Fibroblast of upper back skin (primary cell): ENCODE data around the gene TLL2.

ENCODE experiments used
- DNase-seq: peaks from one replicate; pipeline ENCODE4 v3.0.0-alpha.2; 2013

TLL2 gene

DNA sequence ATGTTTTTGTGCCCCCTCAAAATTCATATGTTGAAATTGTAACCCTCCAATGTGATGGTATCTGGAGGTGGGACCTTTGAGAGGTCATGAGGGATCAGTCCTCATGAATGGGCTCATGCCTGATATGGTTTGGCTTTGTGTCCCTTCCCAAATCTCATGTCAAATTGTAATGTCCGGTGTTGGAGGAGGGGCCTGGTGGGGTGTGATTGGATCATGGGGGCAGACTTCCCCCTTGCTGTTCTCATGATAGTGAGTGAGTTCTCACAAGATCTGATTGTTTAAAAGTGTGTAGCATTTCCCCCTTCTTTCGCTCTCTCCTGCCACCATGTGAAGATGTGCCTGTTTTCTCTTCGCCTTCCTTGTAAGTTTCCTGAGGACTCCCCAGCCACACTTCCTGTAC, 53.4 kb downstream of the TLL2 start:
- no peak for DNase-seq

DNA sequence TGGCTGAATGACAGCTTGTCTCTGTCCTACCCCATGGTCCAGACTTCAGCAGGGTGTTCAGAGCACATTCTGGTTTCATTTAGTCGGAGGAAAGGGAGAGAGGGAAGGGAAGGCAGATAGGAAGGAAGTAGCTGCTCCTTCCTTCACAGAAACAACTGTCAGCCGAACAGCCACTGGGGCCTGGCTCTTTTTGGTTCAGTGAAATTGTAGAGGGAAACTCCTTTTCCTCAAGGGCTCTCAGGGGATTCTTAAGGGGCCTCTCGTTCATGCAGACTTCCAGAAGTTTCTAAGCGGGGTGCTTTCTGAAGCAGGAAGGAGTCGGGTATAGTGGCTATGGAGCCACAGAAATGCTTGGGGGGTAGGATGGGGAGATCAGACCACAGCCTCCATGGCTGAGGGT, 56.4 kb downstream of the TLL2 start:
- no peak for DNase-seq

DNA sequence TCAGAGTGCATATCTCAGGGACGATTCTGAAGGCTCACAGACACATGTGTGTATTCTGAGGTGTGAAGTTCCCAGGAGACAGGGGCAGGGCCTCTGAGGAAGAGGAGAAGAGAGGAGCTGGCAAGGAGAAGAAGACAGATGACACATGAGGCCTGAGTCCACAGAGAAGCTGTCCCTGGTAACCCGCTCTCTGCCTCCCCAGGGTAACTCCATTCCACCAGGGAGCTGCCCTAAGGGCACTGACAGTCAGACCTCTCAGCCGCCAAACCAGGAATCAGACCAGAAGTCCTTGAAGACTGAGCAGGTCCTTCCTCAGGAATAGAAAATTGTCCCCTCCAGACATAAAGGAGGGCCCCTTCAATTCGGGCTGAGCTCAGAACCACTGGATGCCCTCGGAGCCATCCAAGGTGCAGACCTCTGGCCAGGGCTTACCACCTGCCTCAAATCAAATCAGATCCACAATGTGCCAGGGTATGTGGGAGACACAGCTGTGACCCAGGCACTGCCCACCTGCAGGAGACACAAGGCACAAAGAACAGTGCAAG, 57.4 kb downstream of the TLL2 start:
- no peak for DNase-seq

- no peak for DNase-seq
Observed at GRCh38 chr10:96453856-96454583, 59.7 kb downstream of the TLL2 start.

GRCh38 chr10:96452494-96453153, 61.1 kb downstream of the TLL2 start:
- no peak for DNase-seq

GRCh38 chr10:96450529-96451207, 63.1 kb downstream of the TLL2 start:
- no peak for DNase-seq

DNA sequence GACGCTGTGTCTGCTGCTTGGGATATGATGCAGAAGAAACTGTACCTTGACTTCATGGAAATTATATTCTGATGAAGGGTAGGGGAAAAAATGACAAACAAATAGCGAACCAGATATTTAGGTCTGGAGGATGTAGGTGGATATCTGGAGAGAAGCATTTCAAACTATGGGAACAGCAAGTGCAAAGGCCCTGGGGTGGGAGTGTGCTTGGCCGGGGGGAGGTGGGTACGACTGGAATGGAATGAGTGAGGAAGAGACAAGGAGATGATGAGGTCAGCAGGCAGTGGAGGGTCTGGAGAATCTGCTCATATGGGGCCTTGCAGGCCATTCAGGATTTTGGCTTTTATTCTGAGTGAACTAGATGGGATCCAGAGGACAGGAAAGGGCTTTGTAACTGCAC, 65.2 kb downstream of the TLL2 start:
- DNase-seq: no peak

GRCh38 chr10:96448021-96448457, 65.7 kb downstream of the TLL2 start:
- DNase-seq: peak; percentile 6

DNA sequence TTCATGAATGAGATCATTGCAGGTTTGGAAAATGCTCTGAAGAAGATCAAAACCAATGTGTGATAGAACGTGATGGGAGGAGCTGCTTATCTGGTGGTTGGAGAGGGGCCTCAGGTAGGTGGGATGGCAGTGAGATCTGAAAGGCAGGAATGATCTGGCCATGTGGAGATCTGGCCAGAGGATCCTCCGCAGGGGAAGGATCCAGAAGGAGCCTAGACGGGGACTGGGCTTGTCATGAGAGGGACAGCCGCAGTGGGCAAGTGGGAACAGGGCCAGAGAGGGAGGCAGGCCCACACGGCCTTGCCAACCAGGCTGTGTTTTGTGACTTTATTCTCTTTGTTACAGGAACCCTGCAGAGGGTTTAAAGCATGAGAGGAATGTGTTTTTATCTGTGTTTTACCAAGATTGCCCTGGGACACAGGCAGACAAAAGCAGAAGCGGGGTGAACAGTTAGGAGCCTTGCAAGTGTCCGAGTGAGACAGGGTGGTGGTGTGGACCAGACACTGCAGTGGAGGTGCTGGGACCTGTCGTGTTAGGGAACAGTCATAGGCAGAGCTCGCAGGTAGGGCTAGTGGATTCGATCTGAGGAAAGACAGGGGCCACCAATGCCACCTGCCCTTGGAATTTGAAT, 66.6 kb downstream of the TLL2 start:
- DNase-seq: no peak

DNA sequence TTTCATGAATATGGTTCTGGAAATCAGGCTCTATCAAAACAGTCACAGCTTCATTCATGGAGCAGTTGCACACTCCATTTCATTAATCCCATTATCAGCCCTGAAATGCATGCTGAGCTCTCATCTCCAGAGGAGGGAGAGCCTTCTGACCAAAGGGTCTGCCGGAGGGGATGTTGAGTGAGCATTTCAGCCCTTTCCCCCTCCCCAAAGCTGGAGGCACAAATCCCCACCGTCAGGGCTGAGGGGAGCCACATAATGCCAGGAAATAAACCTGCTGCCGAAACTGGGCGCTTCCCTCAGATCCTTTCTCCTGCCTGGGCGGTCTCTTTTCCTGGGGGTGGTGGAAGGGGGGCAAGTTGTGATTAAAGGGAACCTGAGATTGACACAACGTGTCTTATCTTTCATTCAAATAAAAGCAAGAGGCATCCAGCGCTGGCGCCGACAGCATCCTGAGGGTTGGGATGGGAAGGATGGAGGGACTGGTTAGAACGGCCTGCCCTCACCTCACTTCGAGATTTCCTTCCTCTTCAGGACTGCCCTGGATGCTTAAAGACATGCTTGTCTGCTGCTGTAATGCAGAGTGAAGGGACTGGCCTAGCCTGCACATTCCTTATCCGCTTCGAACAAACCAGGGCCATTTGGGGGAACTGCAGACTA, 71.6 kb downstream of the TLL2 start:
- DNase-seq: no peak

- no peak for DNase-seq
Observed at GRCh38 chr10:96441322-96441885, 72.3 kb downstream of the TLL2 start.

- DNase-seq: no peak
Observed at GRCh38 chr10:96440361-96441292, 73.1 kb downstream of the TLL2 start.

DNA sequence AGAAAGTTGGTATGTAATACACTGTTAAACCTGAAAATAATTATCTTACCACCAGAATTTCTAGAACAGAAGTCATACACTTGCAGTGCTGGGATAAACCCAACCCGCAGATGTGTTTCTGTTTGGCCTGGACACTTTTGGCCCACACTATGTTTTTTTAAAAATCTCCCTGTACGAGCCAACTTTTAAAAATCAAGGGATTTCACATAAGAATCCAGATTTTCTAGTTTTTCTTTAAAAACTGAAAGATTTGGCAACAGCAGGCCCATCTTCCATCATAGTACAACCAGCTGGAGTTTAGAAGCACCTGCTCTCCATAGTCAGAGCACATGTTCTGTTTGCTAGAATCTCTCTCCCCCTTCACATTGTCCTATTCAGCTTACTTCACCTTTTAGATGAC, 74.0 kb downstream of the TLL2 start:
- no peak for DNase-seq

DNA sequence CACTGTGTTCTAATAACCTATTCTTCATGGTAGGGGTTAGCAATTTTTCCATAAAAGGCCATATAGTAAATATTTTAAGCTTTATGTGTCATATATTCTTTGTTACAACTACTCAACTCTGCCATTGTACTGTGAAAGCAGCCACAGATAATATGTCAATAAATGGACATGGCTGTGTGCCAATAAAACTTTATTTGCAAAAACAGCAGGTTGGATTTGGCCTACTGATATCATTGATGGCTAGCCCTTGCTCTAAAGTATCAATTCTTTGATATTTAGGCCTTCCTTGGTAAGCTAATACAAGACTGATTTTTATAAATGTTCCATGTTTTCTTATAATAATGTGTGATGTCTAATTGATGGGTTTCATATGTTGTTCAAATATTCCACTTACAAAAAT, 77.7 kb downstream of the TLL2 start:
- no peak for DNase-seq

- no peak for DNase-seq
Observed at GRCh38 chr10:96431211-96431970, 82.3 kb downstream of the TLL2 start.

DNA sequence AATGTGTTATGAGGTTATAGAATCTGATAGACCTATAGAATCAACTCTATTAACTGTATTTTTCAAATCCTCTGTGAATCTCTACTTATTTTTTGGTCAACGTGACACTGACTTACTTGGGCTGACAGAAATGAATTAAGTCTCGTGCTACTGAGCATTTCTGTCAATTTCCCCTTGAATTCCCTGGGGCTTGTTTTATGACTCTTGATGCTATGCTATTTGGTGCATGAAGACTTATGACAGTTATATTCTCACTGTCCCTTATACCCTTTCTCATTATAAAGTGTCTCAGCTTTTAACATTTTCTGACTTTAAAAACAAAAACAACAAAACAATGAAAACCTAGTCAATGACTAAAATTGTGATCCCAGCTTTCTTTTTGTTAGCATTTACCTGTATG, 86.4 kb downstream of the TLL2 start:
- no peak for DNase-seq

DNA sequence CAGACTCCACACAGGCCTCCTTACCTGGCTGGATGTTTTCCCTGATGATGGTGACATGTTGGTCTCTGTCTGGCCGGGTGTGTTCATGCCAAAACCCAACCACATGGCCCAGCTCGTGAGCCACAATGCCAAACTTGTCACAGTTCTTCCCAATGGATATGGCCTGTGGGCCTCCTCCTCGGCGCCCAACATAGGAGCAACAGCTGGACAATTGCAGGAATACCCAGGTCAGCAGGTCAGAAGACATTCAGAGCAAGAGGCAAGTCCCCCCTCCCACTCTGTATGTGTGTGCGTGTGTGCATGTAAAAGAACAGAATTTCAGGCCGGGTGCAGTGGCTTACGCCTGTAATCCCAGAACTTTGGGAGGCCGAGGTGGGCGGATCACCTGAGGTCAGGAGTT, 91.2 kb downstream of the TLL2 start:
- no peak for DNase-seq

DNA sequence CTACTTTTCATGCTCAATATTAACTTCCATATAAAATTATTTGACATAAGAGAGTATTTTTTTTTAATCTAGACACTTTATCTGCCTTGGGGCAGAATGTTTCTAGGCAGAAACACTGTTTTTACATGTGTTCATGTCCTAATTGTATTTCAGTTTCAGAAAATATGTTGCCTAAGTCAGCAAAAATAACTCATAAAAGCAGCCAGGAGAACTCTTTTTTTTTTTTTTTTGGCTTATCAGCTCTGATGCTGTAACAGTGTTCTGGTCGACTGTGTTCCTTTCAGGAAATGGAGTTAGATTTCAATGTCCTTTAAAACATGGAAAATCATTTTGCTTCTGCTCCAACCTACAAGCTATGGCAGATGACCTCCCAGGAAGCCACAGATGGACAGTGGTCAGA, 91.7 kb downstream of the TLL2 start:
- DNase-seq: no peak

- no peak for DNase-seq
Observed at GRCh38 chr10:96420228-96421009, 93.3 kb downstream of the TLL2 start.

- DNase-seq: no peak
Observed at GRCh38 chr10:96419351-96419750, 94.4 kb downstream of the TLL2 start.
